ENCODE measurements around the gene PTMA. TPM values are rescaled to one million over a fixed set of nuclear protein-coding genes. Genes with fewer than 3 reads are reported as not detected.
"Not testable (repeated sequence)": the region's sequence is repeated elsewhere in the genome, so short reads cannot be mapped to it uniquely, and the experiment has no call there.

PTMA gene
- total RNA-seq, 1 donor from 2014 or later = 1,774 TPM

DNA sequence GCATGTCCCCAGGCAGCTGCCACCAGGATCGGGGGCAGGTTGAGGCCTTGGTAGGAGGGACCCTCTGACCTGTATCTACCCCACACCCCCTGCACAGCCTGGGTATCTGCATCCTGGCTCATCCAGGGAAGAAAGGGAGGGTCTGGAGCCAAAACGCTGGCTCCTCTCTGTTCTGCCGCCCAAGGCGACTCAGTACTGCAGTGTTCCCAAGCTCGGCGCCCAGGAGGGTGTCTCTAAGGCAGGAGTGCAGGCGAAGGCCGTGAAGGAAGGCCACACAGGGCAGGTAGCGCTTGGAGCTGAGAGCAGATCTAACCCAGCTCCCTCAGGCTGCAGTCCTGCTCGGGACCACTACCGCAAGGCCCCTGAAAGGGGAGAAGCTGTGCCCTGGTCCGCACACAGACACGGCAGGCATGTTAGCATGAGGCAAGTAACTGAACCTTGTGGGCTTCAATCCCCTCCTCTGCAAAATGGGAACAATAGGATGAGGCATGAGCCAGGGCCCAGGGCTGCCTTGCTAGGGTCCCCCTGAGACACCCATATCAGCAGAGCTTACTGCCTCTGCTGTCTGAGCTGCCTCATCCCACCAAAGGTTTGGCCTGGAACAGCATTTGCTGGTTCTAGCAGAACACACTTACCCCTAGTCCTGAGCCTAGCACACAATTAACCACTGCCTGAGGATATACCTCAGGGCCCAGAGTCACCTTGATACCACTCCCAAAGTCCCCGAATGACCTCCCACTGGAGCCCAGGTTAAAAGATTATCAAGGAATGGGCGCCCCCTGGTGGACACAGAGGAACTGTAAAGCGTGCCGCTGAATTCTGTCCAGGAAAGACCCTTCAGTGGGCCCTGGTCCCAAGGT lies 6.5 kb downstream of the PTMA start:
- intact Hi-C loops (cut with micrococcal nuclease) = loop anchor here (1.0 to 5.0 kb wide), 5 partner anchors 9 to 518 kb away; partner anchors contain the start of gene ARMC9

- intact Hi-C loops (cut with micrococcal nuclease) = loop anchor here (1.0 kb wide), 4 partner anchors 9 to 103 kb away; no protein-coding TSS in a partner anchor
Measured at GRCh38 chr2:231715499-231715837, 7.1 kb downstream of the PTMA start.

DNA sequence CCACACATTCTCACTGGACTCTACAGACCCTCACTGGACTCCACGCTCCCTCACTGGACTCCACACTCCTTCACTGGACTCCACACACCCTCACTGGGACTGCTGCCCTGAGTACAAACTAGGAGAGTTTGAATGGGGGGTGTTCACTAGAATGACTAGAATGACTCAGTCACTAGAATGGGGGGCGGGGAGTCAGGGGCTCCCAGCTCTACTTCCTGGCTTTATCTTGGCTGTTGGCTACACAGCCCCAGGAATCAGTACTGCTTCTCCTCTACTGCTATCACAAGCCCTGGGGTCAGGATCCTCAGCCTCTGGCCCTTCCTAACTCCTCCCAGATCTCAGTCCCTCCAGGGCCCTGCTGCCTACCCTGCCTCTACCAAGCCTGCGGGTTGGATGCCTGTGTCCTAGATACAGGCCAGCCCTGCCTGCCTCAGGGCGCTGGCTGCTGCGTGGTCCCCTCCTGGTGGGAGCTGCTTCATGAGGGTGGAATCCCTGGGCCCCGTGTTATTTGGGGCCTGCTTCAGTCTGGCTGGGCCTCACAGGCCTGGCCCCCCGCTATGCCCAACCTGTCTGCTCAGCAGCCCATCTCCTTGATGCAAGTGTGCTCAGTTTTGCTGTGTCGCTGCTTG lies 7.8 kb downstream of the PTMA start:
- intact Hi-C loops (cut with micrococcal nuclease) = loop anchor here (1.0 kb wide), 4 partner anchors 10 to 104 kb away; no protein-coding TSS in a partner anchor

DNA sequence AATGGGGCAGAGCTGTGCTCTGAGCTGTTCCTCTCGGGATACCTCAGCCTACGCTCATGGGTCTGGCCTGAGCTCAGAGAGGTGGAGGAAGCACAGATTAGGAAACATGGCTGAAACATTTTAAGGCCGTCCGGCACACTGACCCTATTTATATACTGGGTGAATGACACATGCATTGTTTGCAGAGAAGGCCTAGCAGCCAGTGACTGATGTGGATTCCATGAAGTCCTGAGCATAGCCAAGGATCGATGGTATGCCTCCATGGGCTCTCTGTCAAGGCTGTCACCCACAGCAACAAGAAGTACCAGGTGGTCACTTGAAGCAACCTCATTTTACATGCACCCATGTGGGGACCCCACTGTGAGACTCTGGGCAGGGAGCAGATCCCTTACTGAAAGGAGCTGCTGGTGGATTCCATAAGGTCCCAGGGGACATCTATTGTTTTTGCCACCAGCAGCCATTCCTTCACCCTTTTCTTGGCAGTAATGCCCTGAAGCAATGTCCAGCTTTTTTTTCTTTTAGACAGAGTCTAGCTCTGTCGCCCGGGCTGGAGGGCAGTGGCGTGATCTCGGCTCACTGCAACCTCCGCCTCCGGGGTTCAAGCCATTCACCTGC lies 8.4 kb downstream of the PTMA start:
- intact Hi-C loops (cut with micrococcal nuclease) = loop anchor here (1.0 kb wide), 1 partner anchor 153 kb away; no protein-coding TSS in a partner anchor

- intact Hi-C loops (cut with micrococcal nuclease) = loop anchor here (1.0 kb wide), 1 partner anchor 154 kb away; no protein-coding TSS in a partner anchor
Measured at GRCh38 chr2:231717281-231718171, 9.2 kb downstream of the PTMA start.

DNA sequence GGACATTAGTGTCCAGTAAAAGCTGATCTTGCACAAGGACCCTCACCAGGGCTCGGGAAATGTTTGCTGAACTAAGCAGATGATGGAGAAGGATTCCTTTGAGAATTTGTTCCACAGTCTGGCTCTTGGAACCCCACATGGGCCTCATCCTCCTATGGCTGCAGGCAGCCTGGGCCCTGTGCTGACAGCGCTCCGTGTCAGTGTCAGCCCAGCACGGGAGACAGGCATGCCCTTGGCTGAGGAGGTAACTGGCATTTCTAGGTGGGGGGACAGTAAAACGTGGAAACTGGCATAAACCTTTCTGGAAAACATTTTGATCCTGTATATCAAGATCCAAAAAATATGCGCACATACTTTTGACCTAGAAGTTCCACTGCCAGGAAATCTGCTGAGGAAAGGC lies 10.5 kb downstream of the PTMA start:
- intact Hi-C loops (cut with micrococcal nuclease) = no loop called here

DNA sequence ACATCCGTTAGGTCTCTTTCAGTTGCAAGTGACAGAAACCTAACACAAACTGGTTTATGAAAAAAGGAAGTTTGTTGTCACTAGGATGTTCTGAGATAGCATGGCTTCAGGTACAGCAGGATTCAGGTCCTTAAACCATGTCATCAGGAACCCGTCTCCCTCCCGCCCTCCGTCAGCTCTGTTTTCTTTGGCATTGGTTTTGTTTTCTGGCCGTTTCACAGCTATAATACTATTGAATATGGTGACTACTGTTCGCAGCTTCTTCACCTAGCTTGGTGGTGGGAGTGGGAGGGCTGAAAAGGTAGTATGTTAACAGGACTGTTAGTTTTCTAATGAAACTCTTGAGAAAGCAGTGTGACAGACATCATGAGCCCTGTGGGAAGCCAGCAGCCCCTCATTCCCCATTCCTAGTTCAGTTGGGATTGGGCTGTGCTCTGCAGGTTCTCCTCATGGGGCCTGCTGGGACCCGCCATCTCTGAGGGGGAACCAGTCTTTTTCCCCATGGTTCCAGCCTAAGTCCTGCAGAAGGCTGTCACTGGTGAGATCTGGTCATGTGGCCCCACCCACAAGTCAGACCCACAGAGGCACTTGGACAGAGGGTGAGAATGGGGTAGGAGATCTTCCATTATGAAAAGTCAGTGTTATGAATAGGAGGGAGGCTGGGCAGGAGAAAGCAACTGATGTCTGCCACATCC lies 12.1 kb downstream of the PTMA start:
- intact Hi-C loops (cut with micrococcal nuclease) = no loop called here

DNA sequence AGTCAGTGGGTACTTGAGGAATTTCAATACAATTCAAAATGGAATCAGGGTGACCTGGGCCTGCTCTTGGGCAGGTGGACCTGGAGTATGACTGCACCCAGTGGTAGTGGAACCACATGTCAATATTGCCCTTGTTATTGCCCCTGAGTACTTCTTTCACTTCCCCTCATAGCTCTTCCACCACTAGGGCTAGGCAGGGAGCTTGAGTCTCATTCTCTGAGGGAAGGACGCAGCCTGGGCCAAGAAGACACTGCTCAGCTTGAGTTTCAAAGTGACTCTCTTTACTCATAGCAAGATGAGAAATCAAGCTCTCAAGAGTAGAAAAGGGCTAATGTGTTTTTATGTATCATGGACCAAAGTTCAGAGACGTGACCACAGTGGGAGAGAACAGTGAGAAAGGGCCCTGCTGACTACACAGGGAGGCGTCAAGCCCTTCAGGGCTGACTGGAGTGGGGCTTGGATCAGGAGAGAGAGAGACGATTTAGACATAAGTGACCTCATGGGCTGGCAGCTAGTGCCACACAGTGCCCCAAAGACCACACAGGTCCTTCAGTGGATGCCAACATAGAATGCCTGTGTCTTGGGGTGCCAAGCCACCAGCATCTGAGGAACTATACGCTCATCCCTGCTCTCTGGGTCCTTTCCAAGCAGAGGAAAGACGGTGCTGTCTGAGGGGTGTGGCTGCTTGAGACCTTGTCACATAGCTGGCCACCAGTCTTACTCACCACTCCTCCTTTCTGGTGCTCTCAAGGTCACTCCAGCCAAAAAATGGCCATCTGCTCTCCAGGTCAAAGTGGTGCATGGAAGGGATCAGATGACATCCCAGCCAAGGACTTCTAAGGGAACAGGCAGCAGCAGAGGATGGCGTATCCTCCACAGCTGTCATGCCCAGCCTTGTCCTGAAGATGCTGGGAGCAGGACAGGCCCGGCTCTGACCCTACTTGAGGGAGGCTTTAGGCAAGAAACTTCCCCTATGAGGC lies 13.0 kb downstream of the PTMA start:
- intact Hi-C loops (cut with micrococcal nuclease) = no loop called here

DNA sequence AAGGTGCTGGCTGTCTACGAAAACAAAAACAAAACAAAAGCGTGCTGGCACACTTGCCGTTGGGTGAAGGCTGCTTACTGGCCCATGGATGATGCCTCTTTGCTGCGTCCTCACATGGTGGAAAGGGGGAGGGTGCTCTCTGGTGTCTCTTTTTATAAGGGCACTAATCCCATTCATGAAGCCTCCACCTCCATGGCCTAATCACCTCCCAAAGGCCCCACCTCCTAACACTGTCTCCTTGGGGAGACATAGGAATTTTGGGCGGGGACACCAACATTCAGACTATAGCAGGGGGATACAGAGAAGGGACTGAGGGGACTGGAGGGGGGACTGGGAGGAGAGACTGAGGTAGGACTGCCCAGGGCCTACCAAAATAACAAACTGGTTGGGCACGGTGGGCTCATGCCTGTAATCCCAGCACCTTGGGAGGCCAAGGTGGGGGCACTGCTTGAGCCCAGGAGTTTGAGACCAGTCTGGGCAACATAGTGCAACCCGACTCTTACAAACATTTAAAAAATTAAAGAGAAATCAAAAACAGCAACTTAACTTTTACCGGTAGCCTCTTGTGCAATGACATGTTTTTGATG lies 14.5 kb downstream of the PTMA start:
- intact Hi-C loops (cut with micrococcal nuclease) = no loop called here

DNA sequence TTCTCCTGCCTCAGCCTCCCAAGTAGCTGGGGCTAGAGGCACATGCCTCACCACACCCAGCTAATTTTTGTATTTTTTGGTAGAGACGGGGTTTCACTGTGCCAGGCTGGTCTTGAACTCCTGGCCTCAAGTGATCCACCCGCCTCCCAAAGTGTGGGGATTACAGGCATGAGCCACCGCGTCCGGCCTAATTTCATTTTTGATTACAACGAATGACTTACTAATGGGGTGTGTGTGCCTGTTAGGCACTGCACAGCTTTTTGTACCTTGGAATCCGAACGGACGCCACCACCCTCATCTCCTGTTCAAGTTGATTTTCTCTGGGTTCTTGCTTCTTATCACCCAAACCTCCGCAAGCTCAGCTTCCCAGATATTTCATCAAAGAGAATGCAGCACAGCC lies 17.2 kb downstream of the PTMA start:
- intact Hi-C loops (cut with micrococcal nuclease) = no loop called here

DNA sequence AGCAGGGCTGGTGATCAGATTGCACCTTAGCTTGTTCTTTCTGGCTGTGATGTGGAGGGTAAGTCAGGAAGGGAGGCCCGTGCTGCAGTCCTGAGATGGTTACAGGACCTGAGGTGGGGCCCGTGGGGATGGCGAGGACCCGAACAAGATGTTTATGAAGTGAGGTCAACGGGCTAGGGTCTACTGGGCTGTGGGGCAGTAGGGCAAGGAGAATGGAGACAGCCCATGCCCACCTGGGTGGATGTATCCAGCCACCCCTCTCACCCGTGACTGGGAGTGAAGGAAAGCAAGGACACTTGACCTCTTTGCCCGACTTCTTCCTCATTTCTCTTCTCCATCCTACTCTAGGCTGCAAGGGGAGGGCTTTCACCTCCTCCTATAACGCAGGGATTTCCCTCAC lies 18.0 kb downstream of the PTMA start:
- intact Hi-C loops (cut with micrococcal nuclease) = no loop called here

DNA sequence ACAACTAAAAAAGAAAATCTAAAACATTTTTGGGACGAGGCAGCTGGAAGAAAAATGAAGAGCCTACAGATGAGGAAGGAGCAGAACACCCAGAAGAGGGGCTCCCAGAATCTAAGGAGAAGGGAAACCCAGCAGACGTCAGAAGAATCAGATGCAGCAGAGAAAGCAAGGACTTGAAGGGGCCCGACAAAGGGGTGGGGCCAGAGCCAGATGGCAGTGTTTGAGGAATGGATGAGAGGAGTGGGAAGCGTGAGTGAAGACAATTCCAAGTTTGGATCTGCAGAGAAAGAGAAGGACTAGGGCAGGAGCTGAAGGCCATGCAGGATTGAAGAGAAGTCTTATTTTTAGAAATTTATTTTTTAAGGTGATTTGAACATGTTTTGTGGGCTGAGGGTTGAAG lies 19.3 kb downstream of the PTMA start:
- intact Hi-C loops (cut with micrococcal nuclease) = no loop called here

DNA sequence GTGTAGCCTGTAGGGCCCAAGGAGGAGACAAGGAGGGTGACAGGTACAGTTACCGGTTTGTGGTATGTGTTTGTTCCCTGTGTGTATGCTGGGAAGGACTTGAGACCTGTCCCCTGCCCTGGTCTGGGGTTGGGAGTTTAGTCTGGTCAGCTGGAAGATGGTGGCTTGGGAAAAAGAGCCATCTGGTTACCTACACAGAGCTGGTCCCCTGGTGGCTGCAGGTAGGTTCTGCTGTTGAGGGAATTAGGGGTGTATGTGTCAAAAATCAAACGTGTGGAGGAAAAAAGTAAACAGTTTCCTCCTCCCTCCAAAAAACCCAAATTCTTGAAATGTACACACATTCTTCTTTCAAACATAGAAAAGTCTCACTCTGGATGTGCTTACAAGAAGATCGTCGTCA lies 24.3 kb downstream of the PTMA start:
- intact Hi-C loops (cut with micrococcal nuclease) = no loop called here

GRCh38 chr2:231737761-231738160 lies 29.4 kb downstream of the PTMA start:
- intact Hi-C loops (cut with micrococcal nuclease) = no loop called here

DNA sequence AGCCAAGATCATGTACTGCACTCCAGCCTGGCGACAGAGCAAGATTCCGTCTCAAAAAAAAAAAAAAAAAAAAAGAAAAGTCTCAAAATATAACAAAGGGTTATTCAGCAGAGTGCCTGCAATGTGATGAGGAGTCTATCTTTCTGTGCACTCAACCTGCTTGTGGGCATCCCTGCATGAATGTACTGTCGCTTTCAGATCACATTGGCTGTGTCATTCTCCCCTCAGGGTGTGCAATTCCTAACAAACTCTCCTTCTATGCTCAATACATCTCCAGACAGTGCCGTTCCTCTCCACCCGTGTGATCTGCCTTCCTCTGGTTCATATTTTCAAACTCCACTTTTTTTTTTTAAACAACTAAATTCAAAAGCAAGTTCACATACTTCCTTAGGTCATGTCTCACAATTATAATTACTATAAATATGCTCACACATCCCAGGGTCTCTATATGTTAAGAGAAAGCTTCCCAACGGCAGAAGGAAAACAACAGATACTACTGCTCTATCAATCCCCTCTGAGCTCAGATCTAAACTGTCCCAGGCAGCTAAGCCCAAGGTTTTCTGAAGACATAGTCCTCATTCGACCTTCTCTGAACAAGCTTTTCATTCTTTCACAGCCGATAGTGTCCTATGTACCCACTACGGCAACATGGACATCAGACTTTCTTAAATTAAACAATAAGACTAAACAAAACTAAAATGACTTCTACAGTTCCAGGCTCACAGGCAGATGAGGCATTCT lies 35.2 kb downstream of the PTMA start:
- intact Hi-C loops (cut with micrococcal nuclease) = no loop called here

DNA sequence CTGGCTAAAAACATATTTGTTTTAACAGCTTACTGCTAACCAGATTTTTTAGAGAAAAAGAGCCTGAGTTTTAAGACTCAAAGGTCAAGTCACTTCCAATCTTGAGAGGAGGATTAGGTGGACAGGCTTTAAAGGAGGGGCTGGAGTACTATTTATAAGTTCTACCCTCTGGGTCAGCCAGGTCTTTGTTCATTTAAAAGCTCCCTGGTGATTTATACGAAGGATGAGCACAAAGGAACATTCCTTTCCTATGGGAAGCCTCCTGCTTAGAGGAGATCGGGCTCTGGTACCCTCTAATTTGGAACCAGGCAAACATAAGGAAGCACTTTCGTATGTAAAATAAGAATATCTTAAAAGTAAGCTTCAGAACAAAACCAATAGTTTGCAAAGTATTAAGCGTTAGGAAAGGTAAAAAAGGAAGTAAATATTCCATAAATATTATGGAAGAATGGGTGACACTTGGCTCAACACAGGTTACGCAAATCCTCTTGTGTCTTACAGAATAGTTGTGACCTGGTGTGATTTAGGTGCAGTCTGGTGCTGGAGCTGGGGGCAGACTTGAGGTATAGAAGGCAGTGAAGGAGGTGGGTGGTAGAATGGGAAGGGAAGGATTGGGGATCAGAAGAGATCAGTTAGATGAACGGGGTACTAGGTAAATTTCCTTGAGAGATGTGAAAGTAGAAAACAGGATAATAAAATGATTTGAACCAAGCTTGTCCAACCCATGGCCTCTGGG lies 37.1 kb downstream of the PTMA start:
- intact Hi-C loops (cut with micrococcal nuclease) = no loop called here

DNA sequence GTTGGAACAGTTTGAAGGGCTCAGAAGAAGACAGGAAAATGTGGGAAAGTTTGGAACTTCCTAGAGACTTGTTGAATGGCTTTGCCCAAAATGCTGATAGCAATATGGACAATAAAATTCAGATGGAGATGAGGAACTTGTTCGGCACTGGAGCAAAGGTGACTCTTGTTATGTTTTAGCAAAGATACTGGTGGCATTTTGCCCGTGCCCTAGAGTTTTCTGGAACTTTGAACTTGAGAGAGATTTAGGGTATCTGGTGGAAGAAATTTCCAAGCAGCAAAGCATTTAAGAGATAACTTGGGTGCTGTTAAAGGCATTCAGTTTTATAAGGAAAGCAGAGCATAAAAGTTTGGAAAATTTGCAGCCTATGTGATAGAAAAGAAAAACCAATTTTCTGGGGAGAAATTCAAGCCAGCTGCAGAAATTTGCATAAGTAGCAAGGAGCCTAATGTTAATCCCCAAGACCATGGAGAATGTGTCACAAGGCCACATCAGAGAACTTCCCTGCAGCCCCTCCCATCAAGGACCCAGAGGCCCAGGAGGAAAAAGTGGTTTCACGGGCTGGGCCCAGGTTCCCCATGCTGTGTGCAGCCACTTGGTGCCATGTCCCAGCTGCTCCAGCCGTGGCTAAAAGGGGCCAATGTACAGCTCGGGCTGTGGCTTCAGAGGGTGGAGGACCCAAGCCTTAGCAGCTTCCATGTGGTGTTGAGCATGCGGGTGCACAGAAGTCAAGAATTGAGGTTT lies 40.0 kb downstream of the PTMA start:
- intact Hi-C loops (cut with micrococcal nuclease) = not testable (repeated sequence)

Data from T-helper 1 cell treated with Interleukin-12 subunit alpha and Interleukin-12 subunit beta and Interleukin-4 antibody, amounts not matched to agents 30 ng/mL and 1 ng/mL, for 36 hours (primary cell).